Progenitor cell of endocrine pancreas (in vitro differentiated cells): ENCODE results near the gene SAMD4A. TPM values are rescaled to one million over a fixed set of nuclear protein-coding genes. Genes with fewer than 3 reads are reported as not detected.

Source experiments
- DNase-seq: peaks from one replicate; pipeline ENCODE4 v3.0.0; 2021; ENCODE audit warnings: low spot score; ENCODE audit not compliant: unreplicated experiment
- H3K27ac Mint-ChIP-seq: 2 replicates; pipeline ENCODE4 v1.8.0; 2021; ENCODE audit warnings: mild to moderate bottlenecking, moderate library complexity, mixed read lengths
- H3K27me3 Mint-ChIP-seq: 2 replicates; pipeline ENCODE4 v1.8.0; 2021; ENCODE audit warnings: mixed read lengths
- H3K36me3 Mint-ChIP-seq: 2 replicates; pipeline ENCODE4 v1.8.0; 2022; ENCODE audit warnings: mixed read lengths; ENCODE audit not compliant: insufficient read depth
- H3K4me1 Mint-ChIP-seq: 2 replicates; pipeline ENCODE4 v1.8.0; 2021; ENCODE audit warnings: low read depth, mixed read lengths
- H3K4me3 Mint-ChIP-seq: 2 replicates; pipeline ENCODE4 v1.8.0; 2021; ENCODE audit warnings: low read depth, mild to moderate bottlenecking, moderate library complexity, mixed read lengths
- H3K9me3 Mint-ChIP-seq: 2 replicates; pipeline ENCODE4 v1.8.0; 2021; ENCODE audit warnings: low read depth, mixed read lengths
- CTCF ChIP-seq: fragments of 200-600 bp; sonication (generic); IDR thresholded peaks from one replicate; pipeline ENCODE4 v1.5.0; 2021; ENCODE audit warnings: antibody characterized with exemption, mild to moderate bottlenecking; ENCODE audit not compliant: unreplicated experiment
- total RNA-seq: library from RNA; stranded (reverse); gene quantifications from 2 replicates; pipeline ENCODE4 v1.2.1, GENCODE V29; 2021

The SAMD4A gene
- total RNA-seq, 1 donor from 2014 or later: 9.1 TPM

DNA sequence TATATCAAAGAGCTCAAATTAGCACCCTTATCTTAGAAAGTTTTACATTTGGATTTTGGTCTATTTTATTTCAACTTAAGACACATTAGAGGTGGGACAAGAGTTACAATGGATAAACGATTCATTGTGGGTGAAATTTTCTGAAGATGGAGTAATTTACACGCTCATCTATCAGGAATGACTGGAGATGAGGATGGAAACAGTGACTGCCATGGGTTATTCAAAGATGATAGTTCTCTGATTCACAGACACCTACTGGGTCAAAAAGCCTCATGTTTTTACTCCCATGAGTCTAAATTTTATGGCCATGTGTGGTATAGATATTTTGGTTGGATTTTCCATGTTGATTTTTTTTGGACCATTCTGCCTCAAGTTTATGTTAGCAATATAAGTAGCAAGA is 22.1 kb downstream of the SAMD4A start:
- peaks cover 9% of the 10 kb centered on the region for H3K9me3 Mint-ChIP-seq
- peaks cover 3% of the 10 kb centered on the region for H3K36me3 Mint-ChIP-seq
- H3K4me1 Mint-ChIP-seq: no peaks in the 10 kb centered on the region
- no peaks in the 10 kb centered on the region for H3K27me3 Mint-ChIP-seq
- H3K27ac Mint-ChIP-seq: no peak overlapping the region
- no peak for TF ChIP-seq CTCF
- H3K4me3 Mint-ChIP-seq: no peak overlapping the region
- no peak for DNase-seq

DNA sequence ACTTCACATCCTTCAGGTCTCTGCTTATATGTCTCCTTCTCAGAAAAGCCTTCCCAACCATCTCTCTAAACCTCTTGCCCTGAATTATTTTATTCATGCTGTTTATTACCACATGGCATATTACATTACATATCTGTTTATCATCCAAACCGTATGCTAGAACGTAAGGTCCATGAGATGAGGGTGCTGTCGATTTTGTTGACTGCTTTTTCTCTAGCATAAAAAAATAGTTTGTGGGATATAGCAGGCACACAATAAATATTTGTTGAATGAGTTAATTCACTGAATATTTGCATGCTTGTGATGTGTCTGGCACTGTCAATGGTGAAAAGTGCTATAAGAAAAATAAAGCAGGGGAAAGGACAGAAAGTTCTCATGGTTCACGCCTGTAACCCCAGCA is 22.9 kb downstream of the SAMD4A start:
- DNase-seq: no peak
- H3K4me3 Mint-ChIP-seq: no peak overlapping the region
- TF ChIP-seq CTCF: no peak
- peaks cover 3% of the 10 kb centered on the region for H3K36me3 Mint-ChIP-seq
- no peak overlapping the region for H3K27ac Mint-ChIP-seq
- H3K27me3 Mint-ChIP-seq: no peaks in the 10 kb centered on the region
- H3K9me3 Mint-ChIP-seq: peaks cover 9% of the 10 kb centered on the region
- no peaks in the 10 kb centered on the region for H3K4me1 Mint-ChIP-seq

DNA sequence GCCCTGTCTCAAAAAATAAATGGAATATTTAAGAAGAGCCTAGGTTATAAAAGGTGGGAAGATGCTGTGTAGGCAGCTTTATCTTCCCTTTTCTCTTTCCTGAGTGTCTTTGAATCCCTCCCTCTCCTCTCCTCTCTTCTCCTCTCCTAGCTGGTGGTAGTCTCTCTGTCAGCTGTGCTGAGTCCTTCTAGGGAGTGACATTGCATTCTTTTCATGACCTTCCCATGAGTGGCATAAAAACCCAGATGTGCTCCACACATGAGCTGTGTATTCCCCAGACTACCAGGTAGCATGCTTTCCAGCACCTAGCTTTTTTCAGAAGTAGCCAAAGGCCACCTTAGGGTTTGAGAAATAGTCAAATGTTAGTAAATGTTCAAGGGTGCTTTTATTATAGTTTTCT is 23.6 kb downstream of the SAMD4A start:
- no peak overlapping the region for H3K27ac Mint-ChIP-seq
- H3K9me3 Mint-ChIP-seq: peaks cover 9% of the 10 kb centered on the region
- no peak overlapping the region for H3K4me3 Mint-ChIP-seq
- no peak for DNase-seq
- H3K36me3 Mint-ChIP-seq: peaks cover 3% of the 10 kb centered on the region
- H3K27me3 Mint-ChIP-seq: no peaks in the 10 kb centered on the region
- TF ChIP-seq CTCF: no peak
- H3K4me1 Mint-ChIP-seq: no peaks in the 10 kb centered on the region

DNA sequence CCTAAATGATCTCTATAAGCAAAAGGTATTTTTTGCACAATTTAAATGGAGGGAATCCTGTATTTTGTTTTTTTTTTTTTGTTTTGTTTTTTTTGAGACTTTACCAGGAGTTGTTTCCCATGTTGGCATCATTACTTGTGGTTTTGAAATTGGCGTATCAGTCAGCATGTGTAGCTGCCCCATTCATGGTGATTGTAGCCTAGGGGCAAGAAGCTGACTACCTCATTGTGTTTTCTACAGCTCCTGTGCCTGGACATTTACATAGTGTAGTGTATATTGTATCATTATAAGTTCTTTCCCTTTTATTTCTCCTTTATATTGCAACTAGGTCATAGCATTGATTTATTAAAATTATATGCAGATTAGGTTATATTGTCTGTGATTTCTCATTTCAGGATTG is 24.5 kb downstream of the SAMD4A start:
- Mint-ChIP-seq H3K4me1 (no peaks in the 10 kb centered on the region), H3K36me3 (peaks cover 2% of the 10 kb centered on the region), H3K27me3 (no peaks in the 10 kb centered on the region), H3K4me3 (no peak overlapping the region), H3K27ac (no peak overlapping the region), H3K9me3 (peaks cover 7% of the 10 kb centered on the region)
- no peak for TF ChIP-seq CTCF
- DNase-seq: no peak

- TF ChIP-seq CTCF: no peak
- no peaks in the 10 kb centered on the region for H3K27me3 Mint-ChIP-seq
- no peaks in the 10 kb centered on the region for H3K36me3 Mint-ChIP-seq
- H3K9me3 Mint-ChIP-seq: peaks cover 3% of the 10 kb centered on the region
- DNase-seq: no peak
- H3K27ac Mint-ChIP-seq: no peak overlapping the region
- no peak overlapping the region for H3K4me3 Mint-ChIP-seq
- H3K4me1 Mint-ChIP-seq: no peaks in the 10 kb centered on the region
Measured at GRCh38 chr14:54591866-54592265, 24.9 kb downstream of the SAMD4A start.
